Osteoblast (primary cell): ENCODE measurements around the gene NPIPB8. TPM values are rescaled to one million over a fixed set of nuclear protein-coding genes. Genes with fewer than 3 reads are reported as not detected.
"Not testable (repeated sequence)": the region's sequence is repeated elsewhere in the genome, so short reads cannot be mapped to it uniquely, and the experiment has no call there.

Source experiments
- DNase-seq: peaks from one replicate; pipeline ENCODE4 v3.0.0; 2011; ENCODE audit warnings: low spot score, mixed read lengths; ENCODE audit not compliant: insufficient read length; ENCODE audit errors: missing footprints
- H2AFZ ChIP-seq: 2 replicates; pipeline ENCODE4 v1.6.0; 2011; ENCODE audit warnings: mild to moderate bottlenecking, low read length
- H3K27ac ChIP-seq: 2 replicates; pipeline ENCODE4 v1.5.1; 2011; ENCODE audit warnings: mild to moderate bottlenecking, low read depth, low read length, moderate library complexity
- H3K27me3 ChIP-seq: 2 replicates; pipeline ENCODE4 v1.6.0; 2012; ENCODE audit warnings: mild to moderate bottlenecking, control low read depth, inconsistent platforms, low read length, moderate library complexity; ENCODE audit not compliant: insufficient read depth
- H3K36me3 ChIP-seq: 2 replicates; pipeline ENCODE4 v1.5.1; 2011; ENCODE audit warnings: mild to moderate bottlenecking, low read length, control low read depth, moderate library complexity; ENCODE audit not compliant: insufficient read depth
- H3K4me1 ChIP-seq: 2 replicates; pipeline ENCODE4 v1.5.1; 2011; ENCODE audit warnings: mild to moderate bottlenecking, low read length, control low read depth, moderate library complexity; ENCODE audit not compliant: insufficient read depth
- H3K4me2 ChIP-seq: 2 replicates; pipeline ENCODE4 v1.6.0; 2011; ENCODE audit warnings: mild to moderate bottlenecking, low read length; ENCODE audit not compliant: insufficient read depth
- H3K4me3 ChIP-seq: fragments of 200-600 bp; sonication (generic); 3 replicates; pipeline ENCODE4 v1.5.1; 2012; ENCODE audit warnings: mild to moderate bottlenecking, low read length, inconsistent platforms; ENCODE audit not compliant: insufficient read depth
- H3K79me2 ChIP-seq: 2 replicates; pipeline ENCODE4 v1.6.0; 2012; ENCODE audit warnings: mild to moderate bottlenecking, low read length, control low read depth, inconsistent platforms; ENCODE audit not compliant: insufficient read depth
- H3K9me3 ChIP-seq: 2 replicates; pipeline ENCODE4 v1.5.1; 2011; ENCODE audit warnings: low read depth, low read length, control low read depth
- H4K20me1 ChIP-seq: 2 replicates; pipeline ENCODE4 v1.6.0; 2012; ENCODE audit warnings: mild to moderate bottlenecking, low read length, control low read depth; ENCODE audit not compliant: insufficient read depth
- total RNA-seq: library from RNA; depleted of rRNA; stranded (reverse); fragments of >200 nt; gene quantifications from 2 replicates; pipeline ENCODE4 v1.2.3, GENCODE V29; 2012

The NPIPB8 gene
- total RNA-seq, 1 donor = not detected

- H3K4me2 ChIP-seq, H3K36me3 ChIP-seq, H3K9me3 ChIP-seq, H3K79me2 ChIP-seq, H3K4me1 ChIP-seq, DNase-seq, H2AFZ ChIP-seq, H4K20me1 ChIP-seq, H3K4me3 ChIP-seq, H3K27ac ChIP-seq, H3K27me3 ChIP-seq: not testable (repeated sequence)
These were observed 63.5 kb downstream of the NPIPB8 start for GRCh38 chr16:28701384-28701783.

- H3K36me3 ChIP-seq, H3K79me2 ChIP-seq, H4K20me1 ChIP-seq, H2AFZ ChIP-seq, DNase-seq, H3K4me1 ChIP-seq, H3K27me3 ChIP-seq, H3K4me3 ChIP-seq, H3K9me3 ChIP-seq, H3K27ac ChIP-seq, H3K4me2 ChIP-seq: not testable (repeated sequence)
These were observed 66.4 kb downstream of the NPIPB8 start for GRCh38 chr16:28704246-28704645.

Other genes with a start within 250 kb of the NPIPB8 start
- 78.2 and 94.3 TPM in 2 replicates for gene EIF3CL, start 234.2 kb upstream of the NPIPB8 start, total RNA-seq
- not detected in 2 replicates for gene NPIPB7, start 165.7 kb upstream of the NPIPB8 start, total RNA-seq
- 27.9 and 28.0 TPM in 2 replicates for gene CLN3, start 146.0 kb upstream of the NPIPB8 start, total RNA-seq
- under 0.01 TPM in 1 of 2 replicates, not detected in the other for gene APOBR, start 143.4 kb upstream of the NPIPB8 start, total RNA-seq
- gene IL27, start 131.2 kb upstream of the NPIPB8 start, total RNA-seq = not detected in 2 replicates
- gene NUPR1, start 99.1 kb upstream of the NPIPB8 start, total RNA-seq = 27.9 and 31.5 TPM in 2 replicates
- 9.4 and 13.4 TPM in 2 replicates for gene SGF29, start 84.1 kb upstream of the NPIPB8 start, total RNA-seq
- not detected in 2 replicates for gene SULT1A2, start 41.0 kb upstream of the NPIPB8 start, total RNA-seq
- gene SULT1A1, start 28.0 kb upstream of the NPIPB8 start, total RNA-seq = 1.8 and 2.9 TPM in 2 replicates
- gene EIF3C, start 73.4 kb downstream of the NPIPB8 start, total RNA-seq = 104 and 138 TPM in 2 replicates
- 1.8 and 2.7 TPM in 2 replicates for gene NPIPB9, start 113.7 kb downstream of the NPIPB8 start, total RNA-seq
- 54.5 and 62.6 TPM in 2 replicates for gene ATXN2L, start 184.9 kb downstream of the NPIPB8 start, total RNA-seq
- 89.9 and 101 TPM in 2 replicates for gene TUFM, start 208.3 kb downstream of the NPIPB8 start, total RNA-seq
- 14.8 and 17.1 TPM in 2 replicates for gene SH2B1, start 225.8 kb downstream of the NPIPB8 start, total RNA-seq
- 0.29 and 0.36 TPM in 2 replicates for gene ATP2A1, start 240.4 kb downstream of the NPIPB8 start, total RNA-seq